Breast epithelium (tissue), 4 donors: ENCODE results near the gene PISD. TPM values are rescaled to one million over a fixed set of nuclear protein-coding genes. Genes with fewer than 3 reads are reported as not detected.

Experiments
- DNase-seq, 2 donors: peaks; one replicate each; pipeline ENCODE4 v3.0.0-alpha.2; 2019; ENCODE audit warnings: low spot score in 2 of 2
- H3K27ac ChIP-seq, 2 donors: fragments of 200-600 bp; sonication (generic) in 1 of 2; one replicate each; pipeline ENCODE4 v1.5.1; 2016 to 2019; ENCODE audit warnings: mild to moderate bottlenecking in 1 of 2
- H3K27me3 ChIP-seq, 2 donors: fragments of 200-600 bp; sonication (generic) in 1 of 2; one replicate each; pipeline versions ENCODE4 v1.5.1 to v1.6.0; 2017 to 2019; ENCODE audit warnings: control low read depth in 1 of 2, mild to moderate bottlenecking in 1 of 2
- H3K36me3 ChIP-seq: fragments of 200-600 bp; one replicate; pipeline ENCODE4 v1.5.1; 2019
- H3K4me1 ChIP-seq, 2 donors: fragments of 200-600 bp; sonication (generic); one replicate each; pipeline ENCODE4 v1.5.1; 2016 to 2019; ENCODE audit warnings: control low read depth in 1 of 2
- H3K4me3 ChIP-seq, 3 donors: fragments of 200-600 bp; sonication (generic); 1 replicate in 2 of 3; 2 replicates in 1 of 3; pipeline ENCODE4 v1.5.1; 2016 to 2019; ENCODE audit warnings: mild to moderate bottlenecking in 3 of 3, moderate library complexity in 2 of 3
- H3K9me3 ChIP-seq, 2 donors: fragments of 200-600 bp; sonication (generic) in 1 of 2; one replicate each; pipeline ENCODE4 v1.5.1; 2016 to 2019; ENCODE audit warnings: control low read depth in 1 of 2
- POLR2A ChIP-seq: fragments of 450-650 bp; IDR thresholded peaks from one replicate; pipeline ENCODE4 v1.6.1; 2016; ENCODE audit warnings: antibody characterized with exemption, mild to moderate bottlenecking, moderate library complexity
- POLR2AphosphoS5 ChIP-seq, 3 donors: sonication (generic); formaldehyde crosslinking; IDR thresholded peaks; one replicate each; pipeline ENCODE4 v1.6.1; 2017; ENCODE audit warnings: antibody characterized with exemption in 3 of 3
- intact Hi-C: fragments of 100-400 bp; cut with DNase I; formaldehyde crosslinking; loops from one replicate; pipeline ENCODE4 v1.15.1; 2023; ENCODE audit warnings: low total_unique reads
- total RNA-seq, 3 donors: library from RNA; depleted of rRNA; stranded (reverse); fragments of >200 nt; gene quantifications; one replicate each; pipeline ENCODE4 v1.1.0, GENCODE V29; 2016
- TF ChIP-seq, protein P1 (sequence below), 3 donors: fragments of 450-650 bp; IDR thresholded peaks; one replicate each; pipeline ENCODE4 v1.5.1; 2016 to 2017; ENCODE audit warnings: antibody characterized with exemption in 3 of 3, mild to moderate bottlenecking in 3 of 3, moderate library complexity in 3 of 3

Gene PISD
- total RNA-seq, 3 donors from 2014 or later: 49.6 to 58.7 (median 57.0) TPM

DNA sequence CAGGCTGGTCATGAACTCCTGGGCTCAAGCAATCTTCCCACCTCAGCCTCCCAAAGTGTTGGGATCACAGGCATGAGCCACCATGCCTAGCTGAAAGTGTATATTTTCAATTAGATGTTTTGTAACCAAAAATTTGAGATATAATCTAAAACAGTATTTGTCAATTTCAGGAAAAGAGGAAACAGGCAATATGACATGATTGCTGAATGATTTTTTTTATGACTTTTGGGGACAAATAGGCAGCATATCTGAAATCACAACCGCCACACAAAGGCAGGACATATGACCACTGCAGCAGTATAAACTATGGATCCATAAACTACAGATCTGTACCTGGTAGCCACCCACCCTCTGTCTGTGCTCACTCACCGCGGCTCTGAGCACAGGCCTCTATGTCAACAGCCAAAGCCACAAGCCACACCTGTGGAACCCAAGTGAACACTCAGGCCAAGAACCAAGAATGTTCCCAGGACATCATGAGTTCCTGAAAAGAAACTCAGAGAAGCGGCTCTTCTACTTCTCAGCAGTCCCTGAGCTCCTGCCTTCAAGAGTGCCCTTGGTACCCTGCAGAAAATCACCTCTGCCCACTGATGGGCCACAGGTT is 22.5 kb downstream of the PISD start:
- H3K4me3 ChIP-seq: no peak overlapping the region
- H3K4me1 ChIP-seq: no peaks in the 10 kb centered on the region
- H3K36me3 ChIP-seq: no peaks in the 10 kb centered on the region
- intact Hi-C loops: no loop called here
- no peaks in the 10 kb centered on the region for H3K9me3 ChIP-seq
- no peaks in the 10 kb centered on the region for H3K27me3 ChIP-seq
- DNase-seq: peak in 1 of 2 donors; percentile 59
- no peak for TF ChIP-seq POLR2A
- TF ChIP-seq, protein P1, sequence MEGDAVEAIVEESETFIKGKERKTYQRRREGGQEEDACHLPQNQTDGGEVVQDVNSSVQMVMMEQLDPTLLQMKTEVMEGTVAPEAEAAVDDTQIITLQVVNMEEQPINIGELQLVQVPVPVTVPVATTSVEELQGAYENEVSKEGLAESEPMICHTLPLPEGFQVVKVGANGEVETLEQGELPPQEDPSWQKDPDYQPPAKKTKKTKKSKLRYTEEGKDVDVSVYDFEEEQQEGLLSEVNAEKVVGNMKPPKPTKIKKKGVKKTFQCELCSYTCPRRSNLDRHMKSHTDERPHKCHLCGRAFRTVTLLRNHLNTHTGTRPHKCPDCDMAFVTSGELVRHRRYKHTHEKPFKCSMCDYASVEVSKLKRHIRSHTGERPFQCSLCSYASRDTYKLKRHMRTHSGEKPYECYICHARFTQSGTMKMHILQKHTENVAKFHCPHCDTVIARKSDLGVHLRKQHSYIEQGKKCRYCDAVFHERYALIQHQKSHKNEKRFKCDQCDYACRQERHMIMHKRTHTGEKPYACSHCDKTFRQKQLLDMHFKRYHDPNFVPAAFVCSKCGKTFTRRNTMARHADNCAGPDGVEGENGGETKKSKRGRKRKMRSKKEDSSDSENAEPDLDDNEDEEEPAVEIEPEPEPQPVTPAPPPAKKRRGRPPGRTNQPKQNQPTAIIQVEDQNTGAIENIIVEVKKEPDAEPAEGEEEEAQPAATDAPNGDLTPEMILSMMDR (IDR thresholded peaks at IDR 0.05): no peak
- TF ChIP-seq POLR2AphosphoS5 (IDR thresholded peaks at IDR 0.05): peak in 1 of 3 donors; percentile 17
- H3K27ac ChIP-seq: peak overlapping the region in 1 of 2 donors; percentile 12

GRCh38 chr22:31637891-31638618 is 24.0 kb downstream of the PISD start:
- H3K4me1 ChIP-seq: peaks cover 0 to 3% of the 10 kb centered on the region in 2 donors
- peak overlapping the region; percentile 71 to 86 for H3K27ac ChIP-seq
- intact Hi-C loops: no loop called here
- no peak for DNase-seq
- H3K4me3 ChIP-seq: peak overlapping the region in 2 of 3 donors; percentile 31 to 37
- no peaks in the 10 kb centered on the region for H3K27me3 ChIP-seq
- no peak for TF ChIP-seq POLR2A
- TF ChIP-seq, protein P1 (IDR thresholded peaks at IDR 0.05): no peak
- TF ChIP-seq POLR2AphosphoS5 (IDR thresholded peaks at IDR 0.05): no peak
- no peaks in the 10 kb centered on the region for H3K36me3 ChIP-seq
- H3K9me3 ChIP-seq: no peaks in the 10 kb centered on the region

- intact Hi-C loops: no loop called here
- Histone ChIP-seq H3K4me1 (peaks cover 0 to 3% of the 10 kb centered on the region in 2 donors), H3K27ac (peak overlapping the region; percentile 71 to 86), H3K27me3 (no peaks in the 10 kb centered on the region), H3K36me3 (no peaks in the 10 kb centered on the region), H3K9me3 (no peaks in the 10 kb centered on the region), H3K4me3 (peak overlapping the region in 2 of 3 donors; percentile 31 to 37)
- TF ChIP-seq, protein P1 (IDR thresholded peaks at IDR 0.05): no peak
- TF ChIP-seq POLR2AphosphoS5 (IDR thresholded peaks at IDR 0.05): no peak
- DNase-seq: no peak
Measured at GRCh38 chr22:31637447-31637890, 24.5 kb downstream of the PISD start.

DNA sequence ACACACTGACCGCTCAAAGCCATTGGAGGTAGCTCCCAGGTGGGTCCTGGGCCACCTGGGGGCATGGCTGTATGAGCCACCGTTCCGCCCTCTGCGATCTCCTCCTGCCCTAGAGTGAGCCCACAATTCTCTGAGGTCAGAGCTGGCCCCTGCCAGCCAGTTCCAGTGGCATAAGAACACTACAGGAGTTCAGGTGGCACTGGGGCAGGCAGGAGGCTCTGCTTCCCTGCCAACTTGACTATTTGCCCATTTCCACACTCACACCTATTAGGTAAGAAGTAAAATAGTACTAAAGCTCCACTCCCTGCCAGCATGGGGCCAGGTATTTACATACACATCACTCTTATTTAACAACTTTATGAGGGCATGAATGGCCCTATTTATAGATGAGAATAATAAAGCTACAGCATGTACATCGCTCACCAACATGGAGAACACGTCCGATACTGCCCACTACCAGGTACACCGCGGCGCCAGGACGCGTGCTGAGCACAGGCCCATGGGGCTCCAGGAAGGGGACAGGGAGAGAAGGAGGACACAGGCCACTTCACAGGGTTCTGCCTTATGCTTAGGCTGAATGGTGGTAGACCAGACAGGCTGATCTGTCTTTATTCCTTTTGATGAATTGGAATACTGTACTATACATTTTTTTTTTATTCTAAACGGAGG is 26.2 kb downstream of the PISD start:
- H3K27ac ChIP-seq: peak overlapping the region; percentile 20 to 48
- H3K9me3 ChIP-seq: no peaks in the 10 kb centered on the region
- intact Hi-C loops: no loop called here
- TF ChIP-seq, protein P1 (IDR thresholded peaks at IDR 0.05): no peak
- TF ChIP-seq POLR2AphosphoS5 (IDR thresholded peaks at IDR 0.05) (no peak), POLR2A (no peak)
- no peaks in the 10 kb centered on the region for H3K27me3 ChIP-seq
- DNase-seq: no peak
- H3K4me1 ChIP-seq: peaks cover 0 to 3% of the 10 kb centered on the region in 2 donors
- H3K36me3 ChIP-seq: no peaks in the 10 kb centered on the region
- H3K4me3 ChIP-seq: no peak overlapping the region
